ENCODE data around the gene ACADS. TPM values are rescaled to one million over a fixed set of nuclear protein-coding genes. Genes with fewer than 3 reads are reported as not detected.

ACADS gene
- total RNA-seq, 1 experiment from 2014 or later: 12.5 TPM

GRCh38 chr12:120687578-120688289 is 37.9 kb upstream of the ACADS start:
- Mint-ChIP-seq H3K9me3 (ENCODE audit: unreplicated experiment) (no peaks in the 10 kb centered on the region), H3K4me1 (ENCODE audit: low read depth, unreplicated experiment) (peaks cover 25% of the 10 kb centered on the region), H3K4me3 (ENCODE audit: unreplicated experiment) (peak overlapping the region; percentile 79), H3K27me3 (ENCODE audit: insufficient read depth, unreplicated experiment) (no peaks in the 10 kb centered on the region), H3K27ac (ENCODE audit: unreplicated experiment) (peak overlapping the region; percentile 64), H3K36me3 (ENCODE audit: insufficient read depth, unreplicated experiment) (peaks cover 15% of the 10 kb centered on the region)
- peak overlapping the region; percentile 90 for H3K4me3 ChIP-seq (ENCODE audit: low read depth, low read length)
- intact Hi-C loops (cut with micrococcal nuclease; ENCODE audit: unreplicated experiment): loop anchor here (1.0 to 5.0 kb wide), 3 partner anchors 27 to 107 kb away; partner anchors contain the start of gene POP5
- ChIA-PET POLR2A (no interaction called here), CTCF (interaction anchor here (0.9 to 1.0 kb wide), 2 partner anchors 39 to 191 kb away, joined by 3 to 5 read pairs; no protein-coding TSS in a partner anchor)
- no peaks in the 10 kb centered on the region for H3K36me3 ChIP-seq (ENCODE audit: control insufficient read depth, insufficient read depth, low read length)
- BruUV-seq (replicated peaks): no TSS peak
- peaks cover 39% of the 10 kb centered on the region for H3K4me1 ChIP-seq
- H3K9me3 ChIP-seq: no peaks in the 10 kb centered on the region
- DNase-seq: peak in 1 of 2 experiments; percentile 48
- H3K27me3 ChIP-seq (replicated peaks; ENCODE audit: control insufficient read depth, insufficient read depth, low read length): no peaks in the 10 kb centered on the region
- no peak for TF ChIP-seq CTCF (IDR thresholded peaks at IDR 0.05; ENCODE audit: insufficient read depth in 1 of 2, low read depth in 1 of 2, low read length in 1 of 2, severe bottlenecking in 1 of 2, unreplicated experiment in 1 of 2)

GRCh38 chr12:120688527-120689071 is 37.0 kb upstream of the ACADS start:
- Histone ChIP-seq H3K4me3 (ENCODE audit: low read depth, low read length) (peak overlapping the region; percentile 90), H3K9me3 (no peaks in the 10 kb centered on the region), H3K36me3 (ENCODE audit: control insufficient read depth, insufficient read depth, low read length) (no peaks in the 10 kb centered on the region), H3K4me1 (peaks cover 42% of the 10 kb centered on the region), H3K27me3 (replicated peaks; ENCODE audit: control insufficient read depth, insufficient read depth, low read length) (no peaks in the 10 kb centered on the region)
- H3K4me3 Mint-ChIP-seq (ENCODE audit: unreplicated experiment): peak overlapping the region; percentile 79
- CTCF ChIA-PET: interaction anchor here (0.9 kb wide), 1 partner anchor 40 kb away, joined by 5 read pairs; no protein-coding TSS in a partner anchor
- no peaks in the 10 kb centered on the region for H3K27me3 Mint-ChIP-seq (ENCODE audit: insufficient read depth, unreplicated experiment)
- peaks cover 22% of the 10 kb centered on the region for H3K36me3 Mint-ChIP-seq (ENCODE audit: insufficient read depth, unreplicated experiment)
- no TSS peak for BruUV-seq (replicated peaks)
- H3K4me1 Mint-ChIP-seq (ENCODE audit: low read depth, unreplicated experiment): peaks cover 32% of the 10 kb centered on the region
- DNase-seq: peak in 1 of 2 experiments; percentile 32
- no peaks in the 10 kb centered on the region for H3K9me3 Mint-ChIP-seq (ENCODE audit: unreplicated experiment)
- no peak for TF ChIP-seq CTCF (IDR thresholded peaks at IDR 0.05; ENCODE audit: insufficient read depth in 1 of 2, low read depth in 1 of 2, low read length in 1 of 2, severe bottlenecking in 1 of 2, unreplicated experiment in 1 of 2)
- peak overlapping the region; percentile 64 for H3K27ac Mint-ChIP-seq (ENCODE audit: unreplicated experiment)
- POLR2A ChIA-PET: no interaction called here
- intact Hi-C loops (cut with micrococcal nuclease; ENCODE audit: unreplicated experiment): loop anchor here (5.0 kb wide), 1 partner anchor 41 kb away; no protein-coding TSS in a partner anchor

- Mint-ChIP-seq H3K27me3 (ENCODE audit: insufficient read depth, unreplicated experiment) (no peaks in the 10 kb centered on the region), H3K27ac (ENCODE audit: unreplicated experiment) (peak overlapping the region; percentile 64), H3K4me3 (ENCODE audit: unreplicated experiment) (peak overlapping the region; percentile 79), H3K4me1 (ENCODE audit: low read depth, unreplicated experiment) (peaks cover 32% of the 10 kb centered on the region), H3K9me3 (ENCODE audit: unreplicated experiment) (no peaks in the 10 kb centered on the region), H3K36me3 (ENCODE audit: insufficient read depth, unreplicated experiment) (peaks cover 29% of the 10 kb centered on the region)
- no peaks in the 10 kb centered on the region for H3K36me3 ChIP-seq (ENCODE audit: control insufficient read depth, insufficient read depth, low read length)
- no TSS peak for BruUV-seq (replicated peaks)
- DNase-seq: no peak
- no peaks in the 10 kb centered on the region for H3K27me3 ChIP-seq (replicated peaks; ENCODE audit: control insufficient read depth, insufficient read depth, low read length)
- POLR2A ChIA-PET: interaction anchor here (0.5 kb wide), 1 partner anchor 21 kb away, joined by 3 read pairs; no protein-coding TSS in a partner anchor
- CTCF ChIA-PET: no interaction called here
- intact Hi-C loops (cut with micrococcal nuclease; ENCODE audit: unreplicated experiment): loop anchor here (5.0 kb wide), 1 partner anchor 42 kb away; no protein-coding TSS in a partner anchor
- TF ChIP-seq CTCF (IDR thresholded peaks at IDR 0.05; ENCODE audit: insufficient read depth in 1 of 2, low read depth in 1 of 2, low read length in 1 of 2, severe bottlenecking in 1 of 2, unreplicated experiment in 1 of 2): no peak
- no peaks in the 10 kb centered on the region for H3K9me3 ChIP-seq
- H3K4me3 ChIP-seq (ENCODE audit: low read depth, low read length): peak overlapping the region; percentile 90; the same call in 1 of the 2 replicates
- peaks cover 42% of the 10 kb centered on the region for H3K4me1 ChIP-seq
Measured at GRCh38 chr12:120689397-120690082, 36.1 kb upstream of the ACADS start.

All from Caco-2 (cell line).